Memory B cell (primary cell): ENCODE data around the gene DGKG.
A peak's percentile ranks its signal among the peaks of the same experiment; 100 is the strongest.

Source experiments
- ATAC-seq: fragments of 150-1000 bp; cut with Tn5 transposase; 2 replicates; pipeline ENCODE4 v1.10.0; 2021; ENCODE audit warnings: low read depth, mild to moderate bottlenecking, moderate library complexity
- DNase-seq, 2 donors: peaks; one replicate each; pipeline ENCODE4 v3.0.0; 2022; ENCODE audit warnings: low spot score in 2 of 2
- H3K27ac Mint-ChIP-seq: one replicate; pipeline ENCODE4 v1.8.0; 2022; ENCODE audit warnings: mild to moderate bottlenecking, moderate library complexity, mixed read lengths
- H3K27me3 Mint-ChIP-seq: one replicate; pipeline ENCODE4 v1.8.0; 2022; ENCODE audit warnings: mixed read lengths
- H3K36me3 Mint-ChIP-seq: one replicate; pipeline ENCODE4 v1.8.0; 2022; ENCODE audit warnings: mild to moderate bottlenecking, mixed read lengths
- H3K4me1 Mint-ChIP-seq: one replicate; pipeline ENCODE4 v1.8.0; 2022; ENCODE audit warnings: mixed read lengths
- H3K4me3 Mint-ChIP-seq: one replicate; pipeline ENCODE4 v1.8.0; 2022; ENCODE audit warnings: mild to moderate bottlenecking, moderate library complexity, mixed read lengths
- H3K9me3 Mint-ChIP-seq: one replicate; pipeline ENCODE4 v1.8.0; 2022; ENCODE audit warnings: mixed read lengths

The DGKG gene

DNA sequence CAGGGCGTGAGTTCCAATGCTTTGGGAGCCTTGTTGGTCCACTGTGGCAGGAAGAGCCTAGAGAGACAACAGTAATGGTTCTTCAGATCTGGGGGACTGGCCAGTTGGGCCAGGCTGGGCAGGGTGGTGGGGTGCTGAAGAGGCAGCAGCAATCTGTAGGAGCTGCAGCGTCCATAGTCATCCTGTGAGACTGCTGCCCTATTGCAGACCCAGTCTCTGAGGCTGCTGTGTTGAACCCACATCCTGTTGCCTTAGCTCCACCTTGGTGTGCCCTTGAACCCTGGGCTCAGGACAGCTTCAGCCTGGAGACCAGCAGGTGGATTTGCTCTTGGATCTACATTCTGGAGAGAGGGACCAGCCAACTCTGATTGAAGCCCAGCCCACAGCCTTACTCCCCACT is 229.5 kb downstream of the DGKG start:
- no peak overlapping the region for H3K27ac Mint-ChIP-seq
- no peaks in the 10 kb centered on the region for H3K36me3 Mint-ChIP-seq
- DNase-seq: no peak
- peaks cover 3% of the 10 kb centered on the region for H3K27me3 Mint-ChIP-seq
- no peak overlapping the region for H3K4me3 Mint-ChIP-seq
- H3K9me3 Mint-ChIP-seq: no peaks in the 10 kb centered on the region
- ATAC-seq: no peak
- H3K4me1 Mint-ChIP-seq: peaks cover 2% of the 10 kb centered on the region

DNA sequence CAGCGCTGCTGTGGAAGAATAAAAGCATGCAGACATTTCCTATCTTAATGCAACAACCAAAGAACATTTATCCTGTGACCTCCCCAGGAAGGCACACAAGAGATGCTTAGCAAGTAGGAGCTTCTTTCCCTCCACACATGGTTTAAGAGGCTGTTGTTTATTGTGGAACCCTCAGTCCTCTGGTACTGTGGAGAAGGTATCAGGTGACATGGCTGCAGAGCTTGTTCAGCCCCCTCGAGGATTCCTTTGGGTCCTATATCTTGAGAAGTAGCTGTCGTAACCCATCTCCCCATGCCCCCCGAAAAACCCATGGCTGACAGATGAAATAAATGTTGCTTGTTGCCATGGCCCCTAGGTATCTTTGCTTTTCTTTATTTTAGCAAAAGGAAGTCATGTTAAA is 232.8 kb downstream of the DGKG start:
- no peak for ATAC-seq
- no peaks in the 10 kb centered on the region for H3K9me3 Mint-ChIP-seq

DNA sequence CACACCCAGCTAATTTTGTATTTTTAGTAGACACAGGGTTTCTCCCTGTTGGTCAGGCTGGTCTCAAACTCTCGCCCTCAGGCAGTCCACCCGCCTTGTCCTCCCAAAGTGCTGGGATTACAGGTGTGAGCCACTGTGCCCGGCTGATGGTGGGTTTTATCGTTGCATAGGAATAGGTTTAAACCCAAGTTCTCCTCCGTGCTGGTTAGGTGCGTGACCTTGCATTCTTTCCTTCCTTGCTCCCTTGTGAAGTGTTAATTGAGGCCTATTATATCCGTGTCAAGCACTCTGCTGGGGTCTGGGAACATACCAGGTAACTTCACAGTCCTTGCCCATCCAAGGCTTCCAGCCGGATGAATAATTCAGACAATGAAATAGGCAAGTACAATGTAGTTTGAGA is 233.9 kb downstream of the DGKG start:
- Mint-ChIP-seq H3K4me3 (no peak overlapping the region), H3K27me3 (peaks cover 14% of the 10 kb centered on the region), H3K9me3 (no peaks in the 10 kb centered on the region), H3K4me1 (peaks cover 2% of the 10 kb centered on the region), H3K27ac (no peak overlapping the region), H3K36me3 (peaks cover 8% of the 10 kb centered on the region)
- ATAC-seq: no peak
- DNase-seq: no peak

More for the DNA sequence above, 232.8 kb downstream of the DGKG start:
- H3K4me1 Mint-ChIP-seq: peaks cover 2% of the 10 kb centered on the region
- no peak overlapping the region for H3K27ac Mint-ChIP-seq
- H3K27me3 Mint-ChIP-seq: peaks cover 14% of the 10 kb centered on the region
- peaks cover 8% of the 10 kb centered on the region for H3K36me3 Mint-ChIP-seq
- no peak overlapping the region for H3K4me3 Mint-ChIP-seq
- DNase-seq: no peak

DNA sequence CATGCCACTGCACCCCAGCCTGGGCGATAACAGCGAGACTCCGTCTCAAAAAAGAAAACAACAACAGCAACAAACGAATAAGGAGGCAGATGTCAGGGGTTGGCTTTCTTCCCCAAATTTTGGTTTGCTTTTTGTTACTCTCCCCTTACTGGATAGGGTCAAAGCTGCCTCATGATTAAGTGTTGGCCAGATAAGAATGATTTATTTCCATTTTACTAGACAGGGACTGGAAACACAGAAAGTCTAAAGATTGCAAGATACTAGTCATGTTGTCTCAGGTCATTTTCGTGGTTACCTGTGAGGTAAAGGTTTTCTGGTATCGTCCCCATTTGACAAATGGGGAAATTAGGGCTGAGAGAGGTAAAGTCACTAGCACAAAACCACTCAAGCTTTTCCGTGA is 234.6 kb downstream of the DGKG start:
- no peak overlapping the region for H3K4me3 Mint-ChIP-seq
- H3K36me3 Mint-ChIP-seq: peaks cover 8% of the 10 kb centered on the region
- H3K27ac Mint-ChIP-seq: no peak overlapping the region
- ATAC-seq: no peak
- H3K9me3 Mint-ChIP-seq: no peaks in the 10 kb centered on the region
- no peak for DNase-seq
- peaks cover 17% of the 10 kb centered on the region for H3K27me3 Mint-ChIP-seq
- peaks cover 2% of the 10 kb centered on the region for H3K4me1 Mint-ChIP-seq

DNA sequence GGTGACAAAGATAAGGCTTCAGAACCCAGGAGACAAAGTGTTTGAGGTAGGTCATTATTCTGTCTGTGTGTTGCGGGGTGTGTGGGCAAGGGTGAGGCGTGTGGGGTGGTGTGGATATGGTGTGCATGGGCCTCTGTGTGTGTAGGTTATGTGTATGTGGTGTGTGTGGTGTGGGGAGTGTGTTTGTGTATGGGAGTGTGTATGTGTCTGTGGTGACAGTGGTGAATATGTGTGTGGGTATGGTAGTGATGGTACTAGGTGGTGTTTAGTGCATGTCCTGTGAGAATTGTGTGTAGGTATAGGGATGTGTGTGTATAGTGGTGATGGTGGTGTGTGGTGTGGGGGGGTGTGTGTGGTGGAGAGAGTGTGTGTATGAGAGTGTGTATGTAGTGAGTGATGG is 236.9 kb downstream of the DGKG start:
- DNase-seq (no peak), ATAC-seq (no peak)
- peaks cover 26% of the 10 kb centered on the region for H3K27me3 Mint-ChIP-seq
- H3K4me3 Mint-ChIP-seq: no peak overlapping the region
- no peaks in the 10 kb centered on the region for H3K4me1 Mint-ChIP-seq
- peaks cover 8% of the 10 kb centered on the region for H3K36me3 Mint-ChIP-seq
- H3K27ac Mint-ChIP-seq: no peak overlapping the region
- no peaks in the 10 kb centered on the region for H3K9me3 Mint-ChIP-seq

DNA sequence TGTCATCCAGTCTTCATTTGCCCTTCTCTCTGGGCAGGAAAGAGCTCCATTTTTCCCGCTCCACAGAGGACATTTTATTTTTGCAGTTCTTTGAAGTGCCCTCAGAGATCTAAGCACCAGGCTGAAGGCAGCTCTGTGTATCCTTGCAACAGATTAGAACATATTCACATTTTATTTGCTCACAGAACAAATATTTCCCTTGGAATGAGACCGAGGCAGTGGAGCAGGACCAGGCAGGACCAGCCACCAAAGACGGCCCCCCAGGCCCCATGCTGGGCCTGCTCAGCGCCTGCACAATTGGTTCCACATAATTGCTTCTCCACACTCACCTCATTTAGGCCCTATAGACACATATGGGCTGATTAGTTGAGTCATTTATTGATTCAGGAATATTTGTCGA is 237.4 kb downstream of the DGKG start:
- Mint-ChIP-seq H3K36me3 (peaks cover 8% of the 10 kb centered on the region), H3K27ac (no peak overlapping the region), H3K27me3 (peaks cover 29% of the 10 kb centered on the region), H3K4me3 (no peak overlapping the region), H3K9me3 (no peaks in the 10 kb centered on the region), H3K4me1 (no peaks in the 10 kb centered on the region)
- DNase-seq: no peak
- ATAC-seq: no peak

DNA sequence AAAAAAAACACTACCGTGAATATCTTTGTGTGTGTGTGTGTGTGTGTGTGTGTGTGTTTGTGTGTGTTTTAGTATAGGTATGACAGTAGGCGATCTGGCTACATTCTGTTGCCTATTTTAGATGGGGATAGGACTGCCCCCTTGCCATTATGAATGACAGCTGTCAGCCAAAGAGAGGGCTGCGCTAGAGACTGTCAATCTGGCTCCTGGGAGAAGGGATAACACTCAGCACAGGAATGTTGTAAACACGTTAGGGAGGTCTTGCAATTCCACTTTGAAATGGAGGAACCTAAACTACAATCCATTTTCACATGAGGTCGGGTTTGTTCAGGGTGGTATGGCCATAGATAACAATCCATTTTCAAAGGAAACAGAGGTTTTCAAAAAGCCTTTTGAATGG is 239.0 kb downstream of the DGKG start:
- Mint-ChIP-seq H3K27ac (no peak overlapping the region), H3K36me3 (peaks cover 8% of the 10 kb centered on the region), H3K9me3 (no peaks in the 10 kb centered on the region), H3K27me3 (peaks cover 36% of the 10 kb centered on the region), H3K4me3 (no peak overlapping the region), H3K4me1 (peaks cover 4% of the 10 kb centered on the region)
- no peak for ATAC-seq
- DNase-seq: no peak

DNA sequence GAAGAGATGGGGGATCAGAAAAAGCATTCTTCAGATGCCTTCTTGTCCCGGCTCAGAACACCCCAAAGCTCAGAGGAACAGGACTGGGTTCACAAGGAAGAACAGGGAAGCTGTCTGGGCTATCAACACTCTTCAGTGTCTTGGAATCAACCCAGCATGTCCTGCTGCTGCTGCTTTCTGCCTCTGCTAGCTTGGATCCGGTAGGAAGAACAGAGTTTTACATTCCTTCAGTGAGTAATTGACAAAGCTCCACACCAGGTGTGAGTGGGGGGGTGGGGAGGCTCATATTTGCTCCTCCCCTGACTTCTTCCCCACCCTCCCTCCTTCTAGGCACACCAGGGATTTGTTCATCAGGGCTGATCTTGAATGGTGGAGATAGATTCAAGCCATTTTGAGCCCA is 240.1 kb downstream of the DGKG start:
- Mint-ChIP-seq H3K36me3 (peaks cover 8% of the 10 kb centered on the region), H3K4me1 (peaks cover 4% of the 10 kb centered on the region), H3K4me3 (no peak overlapping the region), H3K27me3 (peaks cover 42% of the 10 kb centered on the region), H3K27ac (no peak overlapping the region), H3K9me3 (no peaks in the 10 kb centered on the region)
- ATAC-seq: no peak
- DNase-seq: no peak

DNA sequence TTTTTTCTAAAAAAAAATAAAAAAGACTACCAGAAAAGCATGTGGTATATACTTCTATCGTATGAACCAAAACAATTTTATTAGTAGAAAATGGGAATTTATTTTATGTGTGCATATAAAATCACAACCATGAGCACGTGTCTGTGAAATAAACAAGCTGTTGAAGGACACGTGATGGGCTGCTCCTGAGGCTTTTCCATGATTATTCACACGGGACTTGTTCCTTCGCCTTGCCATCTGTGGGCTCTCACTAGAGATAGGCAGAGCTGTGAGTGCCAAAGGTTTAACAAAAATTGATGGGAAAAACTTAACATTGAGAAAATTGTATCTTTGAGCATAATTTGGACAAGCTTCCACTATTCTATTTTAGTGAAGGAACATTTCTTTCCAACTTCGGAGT is 240.8 kb downstream of the DGKG start:
- Mint-ChIP-seq H3K27ac (no peak overlapping the region), H3K4me1 (peaks cover 4% of the 10 kb centered on the region), H3K36me3 (peaks cover 8% of the 10 kb centered on the region), H3K9me3 (no peaks in the 10 kb centered on the region), H3K27me3 (peaks cover 40% of the 10 kb centered on the region), H3K4me3 (no peak overlapping the region)
- no peak for DNase-seq
- ATAC-seq: no peak

DNA sequence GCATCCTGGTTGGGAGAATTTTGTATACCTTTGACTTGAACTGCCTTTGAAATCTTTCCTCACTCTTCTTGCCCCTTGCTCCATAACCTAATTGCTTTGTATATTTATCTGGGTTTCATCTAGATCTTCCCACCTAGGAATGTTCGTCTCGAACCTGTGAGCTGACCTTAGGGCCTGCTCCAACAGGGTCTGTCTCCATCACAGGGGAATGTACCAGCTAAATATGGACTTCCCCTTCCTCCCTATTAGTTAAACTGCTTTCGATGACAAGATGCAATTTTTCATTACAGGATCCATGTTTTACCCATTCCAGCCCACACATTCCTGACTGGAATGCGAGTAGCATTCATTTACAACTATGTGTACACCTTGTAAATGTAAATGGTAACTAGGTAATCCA is 242.5 kb downstream of the DGKG start:
- Mint-ChIP-seq H3K9me3 (no peaks in the 10 kb centered on the region), H3K36me3 (no peaks in the 10 kb centered on the region), H3K4me3 (no peak overlapping the region), H3K27ac (no peak overlapping the region), H3K4me1 (peaks cover 4% of the 10 kb centered on the region), H3K27me3 (peaks cover 31% of the 10 kb centered on the region)
- DNase-seq (no peak), ATAC-seq (no peak)

DNA sequence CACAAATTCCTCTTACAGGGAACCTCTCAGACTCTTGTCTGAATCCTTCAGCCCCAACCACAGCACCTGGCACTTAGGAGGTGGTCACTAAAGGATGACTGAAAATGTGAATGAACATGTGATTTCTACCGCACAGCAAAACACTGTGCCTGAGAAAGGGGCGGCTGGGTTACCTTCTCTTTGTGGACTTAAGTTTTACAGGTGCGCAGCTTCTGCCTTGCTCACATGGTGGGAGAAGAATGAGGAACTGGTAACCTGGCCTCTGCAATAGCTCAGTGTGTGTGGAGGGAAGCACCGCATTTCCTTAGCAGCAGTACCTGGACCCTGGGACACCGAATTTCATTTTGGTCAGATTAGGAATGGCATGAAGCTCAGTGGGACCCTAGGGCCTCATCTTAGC is 243.3 kb downstream of the DGKG start:
- ATAC-seq (peak; percentile 83), DNase-seq (no peak)
- Mint-ChIP-seq H3K4me1 (peaks cover 4% of the 10 kb centered on the region), H3K9me3 (no peaks in the 10 kb centered on the region), H3K36me3 (no peaks in the 10 kb centered on the region), H3K4me3 (no peak overlapping the region), H3K27ac (no peak overlapping the region), H3K27me3 (peaks cover 31% of the 10 kb centered on the region)

DNA sequence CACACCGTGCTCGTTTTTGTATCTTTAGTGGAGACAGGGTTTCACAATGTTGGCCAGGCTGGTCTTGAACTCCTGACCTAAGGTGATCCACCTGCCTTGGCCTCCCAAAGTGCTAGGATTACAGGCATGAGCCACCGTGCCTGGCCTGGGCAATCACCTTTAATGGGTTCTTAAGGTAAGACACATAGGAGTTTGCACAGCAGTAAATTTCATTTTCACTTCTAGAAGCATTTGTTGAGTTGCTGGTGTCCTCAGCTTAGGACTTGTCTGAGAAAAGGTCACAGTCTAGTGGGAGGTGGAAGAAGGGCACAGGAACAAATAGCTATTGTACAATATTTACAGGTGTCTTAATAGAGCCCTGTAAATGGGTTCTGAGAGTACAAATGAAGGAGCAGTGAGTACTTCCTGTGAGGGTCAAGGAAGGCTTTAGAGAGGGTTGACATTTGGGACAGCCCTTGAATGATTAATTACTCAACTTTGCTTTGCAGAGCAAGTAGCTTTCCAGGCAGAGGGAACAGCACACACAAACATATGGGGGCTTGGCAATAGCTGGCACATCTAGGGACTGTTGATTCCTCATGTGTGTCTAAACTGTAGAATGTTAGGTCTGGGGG is 244.4 kb downstream of the DGKG start:
- no peaks in the 10 kb centered on the region for H3K9me3 Mint-ChIP-seq
- H3K4me3 Mint-ChIP-seq: no peak overlapping the region
- ATAC-seq (no peak), DNase-seq (no peak)
- H3K36me3 Mint-ChIP-seq: no peaks in the 10 kb centered on the region
- H3K27me3 Mint-ChIP-seq: peaks cover 28% of the 10 kb centered on the region
- no peak overlapping the region for H3K27ac Mint-ChIP-seq
- peaks cover 4% of the 10 kb centered on the region for H3K4me1 Mint-ChIP-seq

DNA sequence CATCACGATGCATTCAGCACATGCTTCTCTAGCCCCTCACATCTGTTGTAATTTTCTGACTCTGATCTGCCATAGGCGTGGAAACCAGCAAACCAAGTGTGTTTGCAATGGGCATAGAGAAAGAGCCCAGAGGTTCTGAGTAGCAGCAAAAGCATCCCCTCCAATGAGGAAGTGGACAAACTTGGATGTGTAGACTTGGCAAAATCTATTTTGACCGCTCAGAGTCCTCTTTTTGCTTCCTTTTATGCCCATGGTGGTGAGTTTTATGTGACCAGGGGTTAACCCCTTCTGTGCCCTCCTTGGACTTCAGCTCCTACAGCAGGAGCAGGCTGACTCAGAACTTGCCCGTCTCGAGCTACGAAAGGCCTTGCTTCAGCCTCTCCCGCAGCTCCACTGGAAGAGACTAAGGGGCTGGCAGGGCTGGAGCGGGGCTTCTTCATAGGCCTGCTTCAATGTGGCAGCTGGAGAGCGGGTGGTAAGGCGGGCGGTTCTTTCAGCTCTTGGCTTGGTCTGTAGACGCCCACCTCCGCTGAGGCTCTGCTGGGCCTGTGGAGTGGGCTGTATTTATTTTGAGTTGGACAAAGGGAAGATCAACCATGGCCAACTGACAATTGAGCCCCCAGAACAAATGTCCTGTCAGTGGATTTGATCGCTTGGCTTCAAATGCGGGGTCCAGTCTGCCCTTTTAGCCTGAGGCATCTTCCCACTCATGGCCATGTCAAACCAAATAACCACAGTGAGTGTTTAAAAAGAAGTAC is 246.6 kb downstream of the DGKG start:
- H3K4me3 Mint-ChIP-seq: no peak overlapping the region
- H3K27me3 Mint-ChIP-seq: peaks cover 32% of the 10 kb centered on the region
- no peaks in the 10 kb centered on the region for H3K9me3 Mint-ChIP-seq
- DNase-seq (no peak), ATAC-seq (no peak)
- no peak overlapping the region for H3K27ac Mint-ChIP-seq
- no peaks in the 10 kb centered on the region for H3K36me3 Mint-ChIP-seq
- peaks cover 12% of the 10 kb centered on the region for H3K4me1 Mint-ChIP-seq

DNA sequence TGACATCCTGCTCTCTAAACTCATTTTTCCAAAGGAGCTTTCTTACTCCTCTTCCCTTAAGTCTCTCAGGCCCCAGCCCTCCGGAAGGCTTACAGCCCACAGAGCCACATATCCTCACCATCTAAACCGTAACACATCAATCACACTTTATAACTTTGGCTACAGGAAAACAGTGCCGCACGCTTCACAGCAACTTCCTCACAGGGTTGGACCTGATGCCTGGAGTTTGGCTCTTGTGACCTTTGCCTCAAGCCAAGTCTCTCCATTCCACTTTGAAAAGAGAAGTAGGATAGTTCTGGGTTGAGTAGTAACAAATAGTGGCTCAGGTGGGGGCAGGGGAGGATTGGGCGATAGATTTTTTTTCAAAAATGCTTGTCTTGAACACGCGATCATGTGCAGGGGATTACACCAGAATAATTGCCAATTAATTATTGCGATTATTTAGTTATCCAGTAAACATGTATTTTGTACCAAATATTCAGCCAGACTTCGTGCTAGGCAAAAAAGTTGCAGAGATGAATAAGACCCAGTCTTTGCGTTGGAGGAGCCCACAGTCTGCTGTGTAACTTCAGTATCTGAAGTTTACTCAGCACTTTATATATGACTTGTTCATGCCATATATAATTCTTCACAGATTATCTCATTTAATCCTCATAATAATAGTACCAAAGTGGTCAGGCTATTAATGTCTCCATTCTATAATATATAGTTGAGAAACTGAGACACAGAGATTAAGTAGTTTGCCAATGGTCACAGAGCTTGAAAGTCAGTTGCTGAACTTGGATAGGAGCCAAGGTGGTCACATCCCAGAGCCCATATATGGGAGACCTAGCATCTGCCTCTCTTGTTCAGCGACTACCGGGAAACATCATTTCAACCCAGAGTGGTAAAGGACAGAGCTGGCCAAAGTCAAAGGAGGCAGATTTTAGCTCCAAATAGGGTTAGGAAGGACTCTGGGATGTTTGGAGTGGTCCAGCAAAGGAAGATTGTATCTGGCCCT is 250.8 kb downstream of the DGKG start:
- Mint-ChIP-seq H3K4me3 (peak overlapping the region; percentile 94), H3K9me3 (no peaks in the 10 kb centered on the region), H3K4me1 (peaks cover 30% of the 10 kb centered on the region), H3K36me3 (no peaks in the 10 kb centered on the region), H3K27me3 (peaks cover 16% of the 10 kb centered on the region), H3K27ac (no peak overlapping the region)
- ATAC-seq (no peak), DNase-seq (no peak)
